K562 (cell line): ENCODE results near the gene SPINT3. TPM values are rescaled to one million over a fixed set of nuclear protein-coding genes. Genes with fewer than 3 reads are reported as not detected.

Source experiments
- ATAC-seq: fragments of 200-7000 bp; cut with Tn5 transposase; 3 replicates; pipeline ENCODE4 v1.9.1; 2020; ENCODE audit warnings: moderate library complexity
- BruUV-seq: library from RNA; stranded (reverse); fragments of 400-500 nt; replicated peaks from 2 replicates; lab custom pipeline; 2021; lab: Mats Ljungman, UMichigan
- CTCF ChIA-PET: fragments of 300-600 bp; formaldehyde crosslinking; extraction: SDS; loops from one replicate; lab custom pipeline; 2021; ENCODE audit warnings: low intra/inter-chr PET ratio; lab: Yijun Ruan, JAX
- POLR2A ChIA-PET: fragments of 300-600, 350-650 bp; sonication (Branson Sonifier 250); formaldehyde crosslinking; extraction: SDS; loops from one replicate; lab custom pipeline; 2021; ENCODE audit warnings: antibody characterized with exemption, inconsistent platforms; lab: Yijun Ruan, JAX
- DNase-seq, 4 experiments: peaks; one replicate each; pipeline versions ENCODE4 v3.0.0 to v3.0.0-alpha.2; 2011 to 2018; ENCODE audit warnings: low spot score in 3 of 4, mixed read lengths in 3 of 4; ENCODE audit errors: extremely low read depth in 1 of 4
- FAIRE-seq: peaks from 2 replicates; lab custom pipeline; 2011; peaks lifted over from hg19 to GRCh38; lab: Jason Lieb, UNC
- H2AFZ ChIP-seq: 2 replicates; pipeline ENCODE4 v1.6.0; 2011; ENCODE audit warnings: low read depth, low read length, control low read depth, inconsistent platforms
- H3K27ac ChIP-seq: fragments of 200-600 bp; 3 replicates; pipeline ENCODE4 v1.8.0; 2011; ENCODE audit warnings: low read depth, mild to moderate bottlenecking, control low read depth, inconsistent platforms, low read length, moderate library complexity, mixed read lengths; ENCODE audit errors: extremely low read depth
- H3K27me3 ChIP-seq, 2 experiments: fragments of 300-600 bp in 1 of 2; 2 replicates in 1 of 2; 3 replicates in 1 of 2; pipeline versions ENCODE4 v1.6.0 to v1.8.0; 2011; ENCODE audit warnings: inconsistent platforms in 2 of 2, low read length in 2 of 2, mild to moderate bottlenecking in 1 of 2, mixed read lengths in 1 of 2, moderate library complexity in 1 of 2; ENCODE audit not compliant: control insufficient read depth in 2 of 2, insufficient read depth in 2 of 2
- H3K36me3 ChIP-seq: fragments of 300-600 bp; 3 replicates; pipeline ENCODE4 v1.8.0; 2011; ENCODE audit warnings: mild to moderate bottlenecking, low read length, inconsistent platforms; ENCODE audit not compliant: control insufficient read depth, insufficient read depth
- H3K4me1 ChIP-seq, 2 experiments: fragments of 200-600 bp in 1 of 2; replicated peaks in 1 of 2; 2 replicates in 1 of 2; 3 replicates in 1 of 2; pipeline versions ENCODE4 v1.5.1 to v1.8.0; 2011; ENCODE audit warnings: inconsistent platforms in 2 of 2, low read length in 2 of 2, mild to moderate bottlenecking in 1 of 2, mixed read lengths in 1 of 2, moderate library complexity in 1 of 2; ENCODE audit not compliant: control insufficient read depth in 2 of 2, insufficient read depth in 2 of 2
- H3K4me2 ChIP-seq: 2 replicates; pipeline ENCODE4 v1.6.1; 2011; ENCODE audit warnings: low read length, control low read depth, inconsistent platforms, mixed read lengths; ENCODE audit not compliant: insufficient read depth
- H3K4me3 ChIP-seq: fragments of 200-600 bp; sonication (generic), shearing (Covaris generic); 2 replicates; pipeline ENCODE4 v1.5.1; 2016; ENCODE audit warnings: control low read depth, inconsistent platforms
- H3K79me2 ChIP-seq: fragments of 200-600 bp; 3 replicates; pipeline ENCODE4 v1.8.0; 2011; ENCODE audit warnings: low read length, inconsistent platforms; ENCODE audit not compliant: control insufficient read depth, insufficient read depth
- H3K9ac ChIP-seq, 2 experiments: 2 replicates each; pipeline versions ENCODE4 v1.6.0 to v1.6.1; 2011; ENCODE audit warnings: low read depth in 2 of 2, low read length in 2 of 2, control low read depth in 1 of 2, inconsistent platforms in 1 of 2, mild to moderate bottlenecking in 1 of 2, mixed read lengths in 1 of 2; ENCODE audit not compliant: insufficient read depth in 1 of 2
- H3K9me1 ChIP-seq: one replicate; pipeline ENCODE4 v1.6.0; 2011; ENCODE audit warnings: inconsistent platforms, mild to moderate bottlenecking, low read length, moderate library complexity; ENCODE audit not compliant: control insufficient read depth, insufficient read depth
- H3K9me3 ChIP-seq: replicated peaks from 2 replicates; pipeline ENCODE4 v1.5.1; 2011; ENCODE audit warnings: low read depth, low read length, inconsistent platforms; ENCODE audit not compliant: control insufficient read depth, insufficient read depth
- H4K20me1 ChIP-seq: replicated peaks from 2 replicates; pipeline ENCODE4 v1.6.1; 2011; ENCODE audit warnings: low read length, inconsistent platforms, mixed read lengths; ENCODE audit not compliant: control insufficient read depth, insufficient read depth
- ATF2 ChIP-seq: sonication (generic); formaldehyde crosslinking; IDR thresholded peaks from 2 replicates; pipeline ENCODE4 v1.8.1; 2022; ENCODE audit warnings: missing genetic modification reagents
- FIP1L1 ChIP-seq: fragments of 200-400 bp; formaldehyde crosslinking; IDR thresholded peaks from 2 replicates; pipeline ENCODE4 v1.6.1; 2018; ENCODE audit warnings: mild to moderate bottlenecking, low read depth, low read length; ENCODE audit not compliant: poor library complexity, severe bottlenecking
- L3MBTL2 ChIP-seq: fragments of 450-650 bp; IDR thresholded peaks from 2 replicates; pipeline ENCODE4 v1.6.1; 2016; ENCODE audit warnings: mild to moderate bottlenecking, moderate library complexity
- NFIC ChIP-seq: fragments of 450-650 bp; IDR thresholded peaks from 2 replicates; pipeline ENCODE4 v1.6.1; 2017; ENCODE audit warnings: mild to moderate bottlenecking, inconsistent platforms
- POLR3A ChIP-seq: IDR thresholded peaks from 2 replicates; pipeline ENCODE4 v1.6.1; 2011; ENCODE audit warnings: borderline replicate concordance, mild to moderate bottlenecking, moderate library complexity; ENCODE audit not compliant: insufficient read length, insufficient read depth; ENCODE audit errors: extremely low read depth
- STAG1 ChIP-seq: sonication (generic); formaldehyde crosslinking; IDR thresholded peaks from 2 replicates; pipeline ENCODE4 v1.5.0; 2020; ENCODE audit warnings: missing genetic modification reagents, borderline replicate concordance
- TAF9B ChIP-seq: fragments of 450-650 bp; IDR thresholded peaks from 2 replicates; pipeline ENCODE4 v1.6.1; 2018; ENCODE audit warnings: mild to moderate bottlenecking; ENCODE audit not compliant: partially characterized antibody
- TBL1XR1 ChIP-seq, 2 experiments: IDR thresholded peaks; 2 replicates each; pipeline ENCODE4 v1.6.1; 2012; ENCODE audit warnings: improper control_type of control experiment in 2 of 2, low read length in 2 of 2, mild to moderate bottlenecking in 1 of 2
- TFE3 ChIP-seq: fragments of 450-650 bp; formaldehyde crosslinking; IDR thresholded peaks from 2 replicates; pipeline ENCODE4 v1.4.0; 2020; ENCODE audit warnings: mild to moderate bottlenecking, mixed read lengths
- ZBTB5 ChIP-seq: fragments of 450-650 bp; IDR thresholded peaks from 2 replicates; pipeline ENCODE4 v1.6.1; 2017; ENCODE audit warnings: antibody characterized with exemption
- ZNF134 ChIP-seq: fragments of 250-450 bp; sonication (Bioruptor Pico); conservative IDR thresholded peaks from 2 replicates; pipeline ENCODE4 v1.4.0; 2020
- ZNF174 ChIP-seq: fragments of 250-450 bp; sonication (Bioruptor Pico); IDR thresholded peaks from 2 replicates; pipeline ENCODE4 v1.4.0; 2020; ENCODE audit warnings: mild to moderate bottlenecking
- ZNF518B ChIP-seq: fragments of 250-450 bp; sonication (Bioruptor Pico); IDR thresholded peaks from 2 replicates; pipeline ENCODE4 v1.5.0; 2021; ENCODE audit warnings: mild to moderate bottlenecking, moderate library complexity
- WGBS: fragments of 100-300 bp; shearing (Covaris generic); methylation state at CpG from one replicate; pipeline ENCODE4 v1.1.6; 2016; ENCODE audit warnings: low coverage, mixed read lengths; ENCODE audit not compliant: insufficient coverage; ENCODE audit errors: missing lambda C conversion rate; 5-methylcytosine and 5-hydroxymethylcytosine counted together
- in situ Hi-C: fragments of 300-500 bp; cut with MboI; formaldehyde crosslinking; loops from 4 replicates; pipeline ENCODE4 v1.15.0; 2018; ENCODE audit warnings: inconsistent platforms, mixed read lengths
- intact Hi-C: fragments of 100-400 bp; cut with micrococcal nuclease; formaldehyde crosslinking; loops from 2 replicates; pipeline ENCODE4 v1.14.2; 2022
- polyA plus RNA-seq, 8 experiments: library from polyadenylated mRNA; depleted of rRNA in 4 of 8; stranded (reverse) in 5 of 8; unstranded in 3 of 8; fragments of >200 nt; fragmentation: Nextera tagmentation in 2 of 8; fragmentation: Illumina TruSeq in 1 of 8; extraction: Ambion mirVana in 2 of 8; extraction: Trizol in 1 of 8; gene quantifications; 2 replicates each; pipeline versions ENCODE4 v1.2.1 to v1.2.3, GENCODE V29; 2011 to 2014; ENCODE audit warnings: inconsistent platforms in 1 of 8, missing spikeins in 1 of 8
- total RNA-seq, 7 experiments: library from RNA; depleted of rRNA in 6 of 7; stranded (reverse); fragments of >200 nt in 6 of 7; fragmentation: Illumina TruSeq in 2 of 7; extraction: Trizol in 2 of 7; gene quantifications; 2 replicates each; pipeline versions ENCODE4 v1.2.1 to v1.2.3, GENCODE V29; 2011 to 2021; ENCODE audit warnings: low replicate concordance in 1 of 7

SPINT3 gene
- total and polyA plus RNA-seq, 9 of the 15 experiments (the other 6 are each of a cell fraction or from before 2014, with no cell fraction given) = not detected

- Histone ChIP-seq H3K9ac (no peak overlapping the region), H3K9me3 (no peaks in the 10 kb centered on the region), H3K27ac (no peak overlapping the region), H3K27me3 (peaks cover 26 to 35% of the 10 kb centered on the region in 2 experiments; a peak in 4 of 5 replicates), H3K4me3 (no peak overlapping the region), H3K4me1 (peaks cover 0 to 16% of the 10 kb centered on the region in 2 experiments; a peak in 2 of 5 replicates), H3K9me1 (peaks cover 2% of the 10 kb centered on the region), H2AFZ (no peak overlapping the region), H3K36me3 (no peaks in the 10 kb centered on the region), H4K20me1 (0 out of 2 replicates have a peak, but pooled peaks cover 3% of the 10 kb centered on the region), H3K4me2 (no peak overlapping the region), H3K79me2 (no peaks in the 10 kb centered on the region)
- intact Hi-C loops = no loop called here
- no peak for FAIRE-seq
- BruUV-seq = no TSS peak
- in situ Hi-C loops = no loop called here
- DNase-seq = no peak
- WGBS = 0% methylated on average over 5 of the region's 6 CpGs
- CTCF ChIA-PET = no interaction called here
- POLR2A ChIA-PET = no interaction called here
- ATAC-seq = no peak
- TF ChIP-seq L3MBTL2 = no peak
- TF ChIP-seq ZBTB5 = no peak
- no peak for TF ChIP-seq NFIC
- TF ChIP-seq STAG1 (CRISPR knock-in tag) = no peak
- no peak for TF ChIP-seq ZNF518B (CRISPR knock-in tag)
- no peak for TF ChIP-seq POLR3A
- no peak for TF ChIP-seq ZNF134 (CRISPR knock-in tag)
- no peak for TF ChIP-seq FIP1L1
- TF ChIP-seq TAF9B = no peak
- no peak for TF ChIP-seq TFE3 (CRISPR knock-in tag)
- no peak for TF ChIP-seq ATF2 (CRISPR knock-in tag)
- no peak for TF ChIP-seq TBL1XR1 (IDR thresholded peaks at IDR 0.05; ENCODE audit: low read length in 2 of 2)
- TF ChIP-seq ZNF174 = no peak
These were observed 48.2 kb downstream of the SPINT3 start for GRCh38 chr20:45467172-45467571.
